GM21528 (cell line): ENCODE results near the gene NPLOC4.

Source experiments
- ATAC-seq: cut with Tn5 transposase; IDR thresholded peaks from one replicate; pipeline ENCODE4 v1.9.1; 2021; ENCODE audit warnings: mild to moderate bottlenecking, moderate library complexity; ENCODE audit not compliant: unreplicated experiment, low FRiP score

The NPLOC4 gene

DNA sequence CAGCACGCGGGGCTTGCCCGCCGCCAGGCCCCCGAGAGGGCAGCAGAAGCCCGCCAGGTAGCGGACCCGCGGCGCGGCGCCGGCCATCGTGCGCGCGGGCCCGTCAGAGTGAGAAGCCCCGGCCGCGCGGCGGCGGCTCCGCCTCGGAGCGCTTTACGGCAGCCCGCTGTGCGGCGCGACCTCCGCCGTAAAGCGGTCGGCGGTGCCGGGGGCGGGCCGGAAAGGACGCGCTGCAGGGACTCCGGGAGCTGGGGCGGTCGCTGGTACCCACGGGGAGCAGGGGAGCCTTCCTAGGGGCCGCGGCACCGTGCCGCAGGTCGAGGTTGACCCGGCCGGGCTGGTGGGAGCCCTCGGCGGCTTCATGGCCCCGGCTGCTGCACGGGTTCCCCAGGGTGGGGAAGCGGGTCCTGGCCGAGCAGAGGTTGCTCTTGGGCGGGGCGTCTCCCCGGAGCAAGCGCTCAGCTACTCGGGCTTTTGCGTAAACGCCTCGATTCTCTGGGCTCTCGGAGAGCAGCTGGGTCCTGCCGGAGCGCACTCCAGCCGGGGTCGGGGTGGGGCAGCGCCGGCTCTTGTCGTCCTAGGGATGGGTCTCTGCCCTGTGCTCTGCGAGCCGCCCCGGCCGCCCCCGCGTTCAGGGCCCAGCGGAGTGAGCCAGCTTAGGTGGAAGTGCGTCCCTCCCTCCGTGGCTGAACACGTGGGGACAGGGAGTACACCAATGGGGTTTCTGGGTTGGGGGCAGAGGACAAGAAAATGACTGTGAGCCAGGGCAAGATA lies 84.5 kb downstream of the NPLOC4 start, which contains the start of gene FAAP100:
Gene FAAP100, minus strand, starts transcription at position 110 of the 774 bp plus-strand sequence. Its CDS starts 23 bp downstream, at position 87.
- peak; percentile 55 for ATAC-seq

GRCh38 chr17:81551458-81552243 lies 85.3 kb downstream of the NPLOC4 start:
- ATAC-seq = peak; percentile 11

DNA sequence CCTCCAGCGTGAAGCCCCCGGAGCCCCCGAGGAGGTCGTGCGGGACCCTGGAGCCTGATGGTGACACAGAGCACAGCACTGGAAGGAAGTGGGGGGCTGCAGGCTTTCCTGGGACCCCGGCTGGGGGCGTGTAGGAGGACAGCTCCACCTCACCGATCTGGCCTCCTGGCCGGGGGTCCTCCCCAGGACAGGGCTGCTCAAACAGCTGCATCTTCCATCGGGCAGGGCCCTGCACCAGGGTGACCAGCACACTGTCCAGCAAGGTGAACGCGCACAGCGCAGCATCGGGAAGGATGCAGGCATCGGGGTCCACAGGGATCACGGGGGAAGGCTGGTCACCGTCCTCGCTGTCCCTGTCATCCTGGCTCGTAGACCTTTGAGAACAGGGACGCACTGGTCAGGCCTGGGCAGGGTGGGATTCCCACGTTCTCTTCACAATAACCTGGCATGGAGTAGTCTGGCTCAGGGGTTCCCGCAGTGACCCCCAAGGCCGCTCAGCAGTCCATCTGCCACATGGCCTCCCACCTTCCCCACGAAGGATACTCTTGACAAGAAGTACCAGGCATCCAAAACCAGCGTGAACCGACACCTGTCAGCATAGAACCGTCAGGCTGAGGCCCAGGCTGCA lies 86.0 kb downstream of the NPLOC4 start:
- ATAC-seq = no peak

GRCh38 chr17:81550285-81550684 lies 86.6 kb downstream of the NPLOC4 start:
- no peak for ATAC-seq

DNA sequence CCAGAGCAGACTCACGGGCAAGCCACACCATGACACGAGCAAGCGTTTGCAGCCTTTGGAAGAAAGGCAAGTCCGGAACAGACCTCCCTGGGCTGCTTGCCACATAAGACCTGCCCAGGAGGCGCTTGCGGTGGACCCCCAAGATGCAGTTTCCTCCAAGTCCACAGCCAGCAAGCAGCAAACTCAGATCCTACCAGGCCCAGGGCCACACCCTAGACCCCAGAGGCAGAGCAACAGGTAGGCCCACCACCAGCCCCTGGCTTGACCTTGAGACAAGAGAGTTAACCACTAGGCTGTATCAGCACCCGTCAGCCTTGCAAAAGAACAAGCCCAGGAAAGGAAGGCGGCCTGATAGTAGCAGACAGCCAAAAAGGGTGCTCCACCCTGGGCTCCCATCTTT lies 87.1 kb downstream of the NPLOC4 start:
- ATAC-seq = no peak

GRCh38 chr17:81549031-81549557 lies 87.8 kb downstream of the NPLOC4 start:
- ATAC-seq = no peak

GRCh38 chr17:81547614-81547982 lies 89.3 kb downstream of the NPLOC4 start:
- no peak for ATAC-seq

GRCh38 chr17:81546906-81547613 lies 89.9 kb downstream of the NPLOC4 start:
- ATAC-seq = no peak

GRCh38 chr17:81545160-81545949 lies 91.6 kb downstream of the NPLOC4 start:
- no peak for ATAC-seq

DNA sequence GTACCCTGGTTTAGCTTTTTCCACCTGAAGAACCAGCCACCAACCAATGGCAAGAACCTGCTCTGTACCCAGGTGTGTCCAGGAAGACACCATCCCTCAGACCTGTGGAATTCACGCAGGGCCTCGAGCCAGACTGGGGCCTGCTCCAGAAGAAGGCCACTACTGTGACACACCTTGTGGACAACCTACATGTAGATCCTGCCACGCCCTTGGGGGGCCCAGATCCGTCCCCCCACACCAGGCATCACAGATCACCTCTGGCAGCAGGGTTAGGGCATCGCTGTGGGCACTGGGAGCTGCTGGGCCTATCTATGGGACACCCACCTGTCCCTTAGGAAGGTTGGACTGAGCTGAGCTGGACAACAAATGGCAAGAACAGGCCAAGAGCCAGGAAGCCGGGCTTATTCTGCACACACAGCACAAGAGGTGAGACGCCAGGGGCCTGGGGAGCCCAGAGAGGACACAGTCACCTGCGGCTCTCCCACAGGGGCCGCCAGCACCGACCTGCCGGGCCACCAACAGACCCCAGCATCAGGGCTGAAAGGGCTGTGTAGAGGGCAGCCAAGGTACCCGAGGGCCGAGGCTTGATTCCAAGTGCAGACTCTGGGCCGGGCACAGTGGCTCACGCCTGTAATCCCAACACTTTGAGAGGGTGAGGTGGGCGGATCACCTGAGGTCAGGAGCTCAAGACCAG lies 92.5 kb downstream of the NPLOC4 start:
- no peak for ATAC-seq

DNA sequence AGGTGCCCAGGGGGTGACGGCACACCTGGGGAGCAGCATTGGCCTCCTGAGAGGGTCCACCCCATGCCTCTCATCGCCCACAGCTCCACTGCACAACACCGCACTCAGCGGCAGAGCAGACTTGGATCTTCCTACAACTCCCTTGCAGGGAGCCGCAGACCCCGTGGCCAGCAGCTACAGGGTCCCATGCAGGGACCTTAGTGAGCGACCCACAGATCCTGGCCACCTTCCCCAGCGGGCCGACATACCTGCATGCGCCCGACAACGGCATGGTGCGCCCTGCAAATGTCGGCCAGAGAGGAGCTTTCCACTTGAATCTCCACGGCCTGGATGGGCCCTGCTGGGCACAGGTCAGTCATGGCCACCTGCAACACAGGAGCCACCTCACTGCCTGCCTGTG lies 93.2 kb downstream of the NPLOC4 start:
- no peak for ATAC-seq

DNA sequence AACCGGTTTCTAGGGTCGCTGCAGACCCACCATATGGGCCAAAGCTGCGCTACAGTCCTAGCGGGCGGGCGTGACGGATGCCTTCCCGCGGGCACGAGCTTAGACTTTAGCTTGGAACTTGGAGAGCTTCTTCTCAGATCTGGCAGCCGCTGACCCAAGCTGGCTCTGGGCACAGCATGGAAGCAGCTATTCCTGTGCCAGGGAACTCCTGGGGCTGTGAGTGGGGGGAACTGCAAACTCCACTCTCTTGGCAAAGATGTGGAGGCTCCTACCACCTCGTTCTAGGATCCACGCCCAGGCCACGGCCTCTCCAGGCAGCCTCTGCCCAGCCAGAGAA lies 93.6 kb downstream of the NPLOC4 start:
- ATAC-seq = no peak

DNA sequence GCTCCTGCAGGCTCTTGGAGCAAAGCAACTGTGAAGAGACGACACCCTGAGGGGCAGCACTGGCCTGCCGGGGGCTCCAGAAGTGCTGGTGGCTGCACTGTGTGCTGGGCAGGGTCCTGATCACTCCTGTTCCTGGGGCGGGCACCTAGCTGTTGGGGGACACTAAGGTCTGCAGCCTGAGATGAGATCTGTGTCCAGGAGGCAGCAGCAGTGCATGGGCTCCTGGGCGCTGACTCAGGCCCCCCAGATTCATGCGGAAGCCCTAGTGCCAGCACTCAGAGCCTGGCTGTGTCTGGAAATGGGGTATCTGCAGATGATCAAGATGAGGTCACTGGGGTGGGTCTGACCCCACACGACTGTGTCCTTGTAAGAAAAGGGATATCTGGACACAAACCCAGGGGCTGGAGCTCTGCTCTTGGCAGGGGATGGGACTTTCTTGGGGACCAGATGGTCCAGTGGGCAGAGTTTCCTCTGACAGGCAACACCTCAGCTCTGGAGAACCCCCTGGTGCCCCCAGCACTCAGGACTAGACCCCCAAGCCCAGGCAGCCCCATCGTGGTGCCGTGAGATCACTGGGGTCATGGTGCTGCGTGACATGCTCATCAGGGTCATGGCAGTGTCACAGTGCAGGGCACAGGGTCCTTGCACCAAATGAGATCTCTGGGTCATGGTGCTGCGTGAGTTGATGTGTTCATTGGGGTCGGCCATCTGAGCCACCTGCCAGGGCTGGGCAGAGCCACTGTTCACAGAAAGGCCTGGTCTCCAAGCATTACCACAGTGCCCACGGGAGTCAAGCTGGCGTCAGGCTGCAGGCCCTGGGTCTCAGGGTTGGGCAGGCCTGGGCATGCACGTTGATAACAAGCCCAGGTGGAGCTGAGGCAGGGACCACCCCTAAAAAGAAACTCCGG lies 94.2 kb downstream of the NPLOC4 start:
- ATAC-seq = no peak

DNA sequence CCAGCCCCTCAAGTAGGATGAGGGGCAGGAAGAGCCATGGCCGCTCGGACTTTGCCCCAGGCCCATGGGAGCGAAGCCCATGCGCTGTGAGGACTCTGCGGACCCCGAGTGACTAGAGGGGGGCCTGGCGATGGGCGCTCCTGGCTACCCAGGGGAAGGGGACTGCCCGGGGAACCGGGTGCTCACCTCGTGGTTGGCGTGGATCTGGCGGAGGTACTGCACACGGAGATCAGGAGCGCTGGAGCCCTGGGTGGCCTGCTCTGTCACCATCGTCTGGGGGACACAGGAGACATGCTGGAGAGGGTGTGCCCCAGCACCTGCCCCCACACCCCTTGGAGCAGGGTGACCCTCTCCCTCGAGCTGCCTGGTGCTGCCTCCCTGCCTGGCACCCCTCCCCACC lies 95.8 kb downstream of the NPLOC4 start:
- ATAC-seq = no peak

- no peak for ATAC-seq
Measured at GRCh38 chr17:81540676-81541027, 96.3 kb downstream of the NPLOC4 start.

DNA sequence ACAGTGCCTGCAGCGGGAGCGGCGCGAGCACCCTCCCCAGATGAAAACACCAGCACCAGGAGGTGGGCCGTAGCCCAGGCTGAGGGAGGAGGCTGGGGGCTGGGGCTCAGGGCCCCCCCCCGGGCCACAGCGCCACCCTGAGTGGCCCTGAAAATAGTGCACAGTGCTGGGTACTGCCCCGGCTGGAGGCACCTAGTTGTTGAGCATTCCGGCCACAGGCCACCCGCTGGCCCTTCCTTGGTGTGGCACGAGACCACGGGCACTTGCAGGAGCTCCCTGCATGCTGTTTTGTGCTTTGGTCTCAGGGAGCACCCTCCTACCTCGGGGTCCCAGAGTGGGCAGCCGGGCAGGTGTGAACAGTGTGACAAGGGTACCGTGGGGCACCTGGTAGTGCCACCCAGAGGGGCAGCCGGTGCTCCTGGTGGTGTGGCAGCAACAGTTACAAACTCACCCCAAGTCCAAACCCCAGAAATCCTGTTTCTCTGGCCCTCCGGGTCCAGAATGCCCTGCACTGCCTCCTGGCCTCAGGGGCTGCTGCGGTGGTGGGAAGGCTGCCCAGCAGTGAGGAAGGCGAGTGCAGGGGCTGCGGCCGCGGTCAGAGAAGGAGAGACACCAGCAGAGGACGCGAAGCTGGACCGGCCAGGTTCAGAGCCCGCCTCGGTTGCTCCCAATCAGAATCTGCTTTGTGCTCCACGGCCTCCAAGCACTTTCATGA lies 96.8 kb downstream of the NPLOC4 start:
- no peak for ATAC-seq

DNA sequence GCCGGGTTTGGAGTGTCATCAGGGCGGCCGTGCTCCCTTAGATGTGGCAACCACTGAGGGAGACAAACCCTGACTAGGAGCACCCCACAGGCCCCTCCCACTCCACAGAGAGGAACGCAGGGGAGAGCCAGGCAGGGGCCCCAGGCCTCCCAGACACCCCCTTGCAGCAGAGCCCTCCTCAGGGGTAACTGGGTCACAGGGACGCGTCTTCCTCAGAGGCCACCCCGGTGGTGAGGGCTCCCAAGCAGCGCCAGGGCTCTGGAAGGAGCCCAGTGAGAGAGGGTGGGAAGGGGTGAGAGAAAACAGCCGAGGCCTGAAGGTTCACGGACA lies 97.4 kb downstream of the NPLOC4 start:
- ATAC-seq = no peak
